ENCODE data around the gene MS4A2. TPM values are rescaled to one million over a fixed set of nuclear protein-coding genes. Genes with fewer than 3 reads are reported as not detected.

The MS4A2 gene
- total and polyA plus RNA-seq, 2 of the 8 experiments (the other 6 are each of a cell fraction or from before 2014, with no cell fraction given), result not detected

- no peak overlapping the region for H3K27ac ChIP-seq (ENCODE audit: low read depth, low read length)
- H3K18ac ChIP-seq (ENCODE audit: extremely low read depth, low read length), result no peak overlapping the region
- no peaks in the 10 kb centered on the region for H4K20me1 ChIP-seq (replicated peaks in 1 of 2; ENCODE audit: control insufficient read depth in 1 of 2, insufficient read depth in 2 of 2, low read length in 2 of 2)
- H3K56ac ChIP-seq (replicated peaks; ENCODE audit: insufficient read length, low read depth, low read length), result no peak overlapping the region
- FAIRE-seq, result no peak
- CTCF ChIA-PET (ENCODE audit: partially characterized antibody), result interaction anchor here (1.6 kb wide), 1 partner anchor 166 kb away, joined by 3 read pairs; no protein-coding TSS in a partner anchor
- H2BK5ac ChIP-seq (ENCODE audit: low read depth, low read length), result no peak overlapping the region
- POLR2A ChIA-PET (ENCODE audit: partially characterized antibody), result no interaction called here
- H3K79me1 ChIP-seq (ENCODE audit: low read depth, low read length), result no peaks in the 10 kb centered on the region
- H3K4ac ChIP-seq (replicated peaks; ENCODE audit: insufficient read length, low read depth, low read length), result no peak overlapping the region
- no peak overlapping the region for H3K4me2 ChIP-seq (ENCODE audit: insufficient read depth in 1 of 2, low read depth in 2 of 2, low read length in 2 of 2)
- no peak overlapping the region for H4K8ac ChIP-seq (ENCODE audit: extremely low read depth, insufficient read depth, low read length)
- H2AK5ac ChIP-seq (ENCODE audit: low read depth, low read length), result no peak overlapping the region
- no peak overlapping the region for H2BK20ac ChIP-seq (ENCODE audit: low read length)
- H2AFZ ChIP-seq (ENCODE audit: low read length), result no peak overlapping the region
- no peaks in the 10 kb centered on the region for H3K27me3 ChIP-seq (replicated peaks in 1 of 4; ENCODE audit: control insufficient read depth in 3 of 4, extremely low read depth in 1 of 4, insufficient read depth in 3 of 4, low read length in 3 of 4)
- no peaks in the 10 kb centered on the region for H3K79me2 ChIP-seq (ENCODE audit: control insufficient read depth in 1 of 2, insufficient read depth in 2 of 2, low read length in 2 of 2)
- H3K23me2 ChIP-seq (ENCODE audit: low read depth, low read length), result no peaks in the 10 kb centered on the region
- no peaks in the 10 kb centered on the region for H3K4me1 ChIP-seq (replicated peaks in 1 of 4; ENCODE audit: control insufficient read depth in 3 of 4, insufficient read depth in 4 of 4, low read length in 3 of 4)
- H4K5ac ChIP-seq (ENCODE audit: insufficient read length, low read depth, low read length), result no peak overlapping the region
- 85% methylated on average over 3 of the region's 3 CpGs; no CpG with 5 or more reads in 1 of the 2 experiments for WGBS, 2 experiments (ENCODE audit: extremely low coverage in 1 of 2, insufficient coverage in 1 of 2, insufficient read length in 1 of 2, insufficient replicate concordance in 2 of 2, low coverage in 1 of 2, low lambda C conversion rate in 2 of 2, missing lambda C conversion rate in 1 of 2)
- no peak overlapping the region for H4K91ac ChIP-seq (replicated peaks; ENCODE audit: insufficient read length, low read length)
- no peaks in the 10 kb centered on the region for H3K9me3 ChIP-seq (ENCODE audit: insufficient read depth in 2 of 2, low read depth in 1 of 2, low read length in 1 of 2)
- H2BK120ac ChIP-seq (replicated peaks; ENCODE audit: low read depth, low read length), result no peak overlapping the region
- no peak overlapping the region for H2BK12ac ChIP-seq (ENCODE audit: low read depth, low read length)
- no peak overlapping the region for H3K4me3 ChIP-seq (ENCODE audit: extremely low read depth in 1 of 4, insufficient read depth in 2 of 4, low read depth in 3 of 4, low read length in 4 of 4)
- no peaks in the 10 kb centered on the region for H3K36me3 ChIP-seq (ENCODE audit: control insufficient read depth in 2 of 4, insufficient read depth in 4 of 4, low read length in 3 of 4)
- H3K14ac ChIP-seq (ENCODE audit: insufficient read length), result no peak overlapping the region
- no peak for DNase-seq (ENCODE audit: low read depth in 1 of 2, low spot score in 2 of 2)
- no peak overlapping the region for H3K23ac ChIP-seq (ENCODE audit: insufficient read length)
- H3K9ac ChIP-seq (replicated peaks in 1 of 4; ENCODE audit: extremely low read depth in 1 of 4, low read depth in 3 of 4, low read length in 3 of 4), result no peak overlapping the region
- H2BK15ac ChIP-seq (ENCODE audit: low read length), result no peak overlapping the region
- TF ChIP-seq GABPA (IDR thresholded peaks at IDR 0.05; ENCODE audit: borderline replicate concordance, insufficient read depth, low read length) (no peak), BCL11A (IDR thresholded peaks at IDR 0.05; ENCODE audit: low read depth in 2 of 2, low read length in 2 of 2) (no peak), CHD2 (IDR thresholded peaks at IDR 0.05; ENCODE audit: low read length) (no peak), YY1 (IDR thresholded peaks at IDR 0.05; ENCODE audit: low read depth, low read length) (no peak)
Observed at GRCh38 chr11:60084631-60085273, 3.7 kb upstream of the MS4A2 start.

Data from H1 (cell line).